GM12878 (cell line): ENCODE measurements around the gene SLC35D2. TPM values are rescaled to one million over a fixed set of nuclear protein-coding genes. Genes with fewer than 3 reads are reported as not detected.

Experiments
- ATAC-seq: fragments of 200-7000 bp; cut with Tn5 transposase; 3 replicates; pipeline ENCODE4 v1.9.1; 2020; ENCODE audit warnings: mild to moderate bottlenecking, moderate library complexity
- BruUV-seq: library from RNA; stranded (reverse); fragments of 400-500 nt; replicated peaks from 2 replicates; lab custom pipeline; 2021; lab: Mats Ljungman, UMichigan
- CTCF ChIA-PET: fragments of 300-600 bp; sonication (Branson Sonifier 250); formaldehyde crosslinking; extraction: SDS; loops from one replicate; lab custom pipeline; 2021; ENCODE audit warnings: inconsistent platforms; lab: Yijun Ruan, JAX
- POLR2A ChIA-PET: fragments of 350-600 bp; formaldehyde crosslinking; extraction: SDS; loops from one replicate; lab custom pipeline; 2021; ENCODE audit warnings: inconsistent platforms; lab: Charles Lee
- RAD21 ChIA-PET: fragments of 300-600 bp; sonication (Branson Sonifier 250); formaldehyde crosslinking; loops from one replicate; lab custom pipeline; 2023; ENCODE audit warnings: antibody characterized with exemption; ENCODE audit not compliant: unreplicated experiment; lab: Charles Lee
- SMC1A ChIA-PET: fragments of 300-600 bp; sonication (Branson Sonifier 250); formaldehyde crosslinking; loops from one replicate; lab custom pipeline; 2023; ENCODE audit not compliant: unreplicated experiment, uncharacterized antibody; lab: Charles Lee
- DNase-seq: peaks from one replicate; pipeline ENCODE4 v3.0.0-alpha.2; 2011; ENCODE audit warnings: low read depth, low spot score
- FAIRE-seq: peaks from 3 replicates; lab custom pipeline; 2011; peaks lifted over from hg19 to GRCh38; lab: Jason Lieb, UNC
- H2AFZ ChIP-seq: 2 replicates; pipeline ENCODE4 v1.6.0; 2011; ENCODE audit warnings: low read depth, low read length, control low read depth; ENCODE audit not compliant: control insufficient read depth
- H3K27ac ChIP-seq: 2 replicates; pipeline ENCODE4 v1.5.1; 2011; ENCODE audit warnings: control low read depth; ENCODE audit not compliant: control insufficient read depth, insufficient read depth
- H3K27me3 ChIP-seq, 2 experiments: replicated peaks in 1 of 2; 2 replicates each; pipeline versions ENCODE4 v1.6.0 to v1.6.1; 2011; ENCODE audit warnings: low read length in 1 of 2; ENCODE audit not compliant: control insufficient read depth in 2 of 2, insufficient read depth in 2 of 2
- H3K36me3 ChIP-seq, 2 experiments: 2 replicates each; pipeline ENCODE4 v1.5.1; 2011; ENCODE audit warnings: low read length in 1 of 2; ENCODE audit not compliant: control insufficient read depth in 2 of 2, insufficient read depth in 2 of 2
- H3K4me1 ChIP-seq: 2 replicates; pipeline ENCODE4 v1.6.1; 2011; ENCODE audit warnings: mild to moderate bottlenecking, low read length, moderate library complexity, mixed read lengths; ENCODE audit not compliant: control insufficient read depth, insufficient read depth
- H3K4me2 ChIP-seq: 2 replicates; pipeline ENCODE4 v1.6.0; 2011; ENCODE audit warnings: control low read depth; ENCODE audit not compliant: control insufficient read depth, insufficient read depth
- H3K4me3 ChIP-seq: fragments of 200-600 bp; sonication (generic); 2 replicates; pipeline ENCODE4 v1.5.1; 2016
- H3K79me2 ChIP-seq: 2 replicates; pipeline ENCODE4 v1.6.0; 2011; ENCODE audit warnings: low read length; ENCODE audit not compliant: control insufficient read depth, insufficient read depth
- H3K9ac ChIP-seq: 2 replicates; pipeline ENCODE4 v1.8.0; 2011; ENCODE audit warnings: low read length, control low read depth, mixed read lengths; ENCODE audit not compliant: control insufficient read depth, insufficient read depth
- H3K9me3 ChIP-seq: replicated peaks from 3 replicates; pipeline ENCODE4 v1.5.1; 2011; ENCODE audit warnings: mild to moderate bottlenecking, low read length; ENCODE audit not compliant: control insufficient read depth, insufficient read depth
- H4K20me1 ChIP-seq: 2 replicates; pipeline ENCODE4 v1.6.0; 2011; ENCODE audit not compliant: control insufficient read depth, insufficient read depth
- E2F8 ChIP-seq: fragments of 450-650 bp; IDR thresholded peaks from 2 replicates; pipeline ENCODE4 v1.6.1; 2018; ENCODE audit warnings: mild to moderate bottlenecking, low read depth, moderate library complexity; ENCODE audit not compliant: partially characterized antibody
- HCFC1 ChIP-seq: fragments of 150-350 bp; IDR thresholded peaks from 2 replicates; pipeline ENCODE4 v1.6.1; 2014; ENCODE audit warnings: low read length
- MAX ChIP-seq: IDR thresholded peaks from 2 replicates; pipeline ENCODE4 v1.6.1; 2012; ENCODE audit warnings: low read depth, low read length, improper control_type of control experiment
- USF2 ChIP-seq: IDR thresholded peaks from 2 replicates; pipeline ENCODE4 v1.6.1; 2011; ENCODE audit warnings: low read depth, low read length, improper control_type of control experiment, borderline replicate concordance
- ZZZ3 ChIP-seq: IDR thresholded peaks from 2 replicates; pipeline ENCODE4 v1.6.1; 2011; ENCODE audit warnings: low read depth; ENCODE audit not compliant: control insufficient read depth, insufficient read length
- WGBS: methylation state at CpG from one replicate; pipeline ENCODE4 v1.1.6; 2016; ENCODE audit warnings: low lambda C conversion rate; ENCODE audit not compliant: insufficient replicate concordance, insufficient coverage; ENCODE audit errors: missing lambda C conversion rate; 5-methylcytosine and 5-hydroxymethylcytosine counted together
- in situ Hi-C: fragments of 300-500 bp; cut with MboI; formaldehyde crosslinking; loops from 9 replicates; pipeline ENCODE4 v1.14.3; 2018; ENCODE audit warnings: mixed read lengths
- intact Hi-C: fragments of 100-400 bp; cut with micrococcal nuclease; formaldehyde crosslinking; loops from one replicate; pipeline ENCODE4 v1.14.2; 2022; ENCODE audit not compliant: unreplicated experiment
- polyA plus RNA-seq, 11 experiments: library from polyadenylated mRNA; depleted of rRNA in 4 of 11; unstranded in 6 of 11; stranded (reverse) in 5 of 11; fragments of >200 nt; fragmentation: Nextera tagmentation in 4 of 11; fragmentation: Illumina TruSeq in 1 of 11; extraction: Ambion mirVana in 4 of 11; extraction: Trizol in 1 of 11; gene quantifications; 1 replicate in 1 of 11; 2 replicates in 10 of 11; pipeline versions ENCODE4 v1.2.1 to v1.2.3, GENCODE V29; 2011 to 2016; ENCODE audit warnings: inconsistent platforms in 2 of 11, missing spikeins in 2 of 11, low read depth in 1 of 11
- total RNA-seq, 4 experiments: library from RNA; depleted of rRNA in 3 of 4; stranded (reverse); fragments of >200 nt in 3 of 4; fragmentation: Illumina TruSeq in 1 of 4; extraction: Trizol in 1 of 4; gene quantifications; 2 replicates each; pipeline versions ENCODE4 v1.2.1 to v1.2.3, GENCODE V29; 2013 to 2021

The SLC35D2 gene
- total and polyA plus RNA-seq, 10 of the 15 experiments (the other 5 are each of a cell fraction or from before 2014, with no cell fraction given) = 0.64 to 6.3 (median 3.5) TPM

- H2AFZ ChIP-seq = no peak overlapping the region
- H3K4me1 ChIP-seq = no peaks in the 10 kb centered on the region
- no peak overlapping the region for H3K4me3 ChIP-seq
- intact Hi-C loops = no loop called here
- H3K27ac ChIP-seq = no peak overlapping the region
- ChIA-PET RAD21 (no interaction called here), SMC1A (no interaction called here), POLR2A (no interaction called here), CTCF (no interaction called here)
- ATAC-seq (no peak), FAIRE-seq (no peak), DNase-seq (no peak)
- no peaks in the 10 kb centered on the region for H3K27me3 ChIP-seq
- H3K9ac ChIP-seq = no peak overlapping the region
- no peaks in the 10 kb centered on the region for H3K79me2 ChIP-seq
- no peaks in the 10 kb centered on the region for H3K36me3 ChIP-seq
- TF ChIP-seq HCFC1 (no peak), MAX (no peak), ZZZ3 (no peak), USF2 (no peak), E2F8 (no peak)
- BruUV-seq = no TSS peak
- 45% methylated on average over 8 of the region's 8 CpGs for WGBS
- in situ Hi-C loops = no loop called here
- H3K4me2 ChIP-seq = no peak overlapping the region
- no peaks in the 10 kb centered on the region; the same call in 2 of the 3 replicates for H3K9me3 ChIP-seq
- H4K20me1 ChIP-seq = no peaks in the 10 kb centered on the region
Measured at GRCh38 chr9:96279932-96280331, 103.6 kb downstream of the SLC35D2 start.
